GM21528 (cell line): ENCODE data around the gene CEP55.

Source experiments
- ATAC-seq: cut with Tn5 transposase; IDR thresholded peaks from one replicate; pipeline ENCODE4 v1.9.1; 2021; ENCODE audit warnings: mild to moderate bottlenecking, moderate library complexity; ENCODE audit not compliant: unreplicated experiment, low FRiP score

Gene CEP55

DNA sequence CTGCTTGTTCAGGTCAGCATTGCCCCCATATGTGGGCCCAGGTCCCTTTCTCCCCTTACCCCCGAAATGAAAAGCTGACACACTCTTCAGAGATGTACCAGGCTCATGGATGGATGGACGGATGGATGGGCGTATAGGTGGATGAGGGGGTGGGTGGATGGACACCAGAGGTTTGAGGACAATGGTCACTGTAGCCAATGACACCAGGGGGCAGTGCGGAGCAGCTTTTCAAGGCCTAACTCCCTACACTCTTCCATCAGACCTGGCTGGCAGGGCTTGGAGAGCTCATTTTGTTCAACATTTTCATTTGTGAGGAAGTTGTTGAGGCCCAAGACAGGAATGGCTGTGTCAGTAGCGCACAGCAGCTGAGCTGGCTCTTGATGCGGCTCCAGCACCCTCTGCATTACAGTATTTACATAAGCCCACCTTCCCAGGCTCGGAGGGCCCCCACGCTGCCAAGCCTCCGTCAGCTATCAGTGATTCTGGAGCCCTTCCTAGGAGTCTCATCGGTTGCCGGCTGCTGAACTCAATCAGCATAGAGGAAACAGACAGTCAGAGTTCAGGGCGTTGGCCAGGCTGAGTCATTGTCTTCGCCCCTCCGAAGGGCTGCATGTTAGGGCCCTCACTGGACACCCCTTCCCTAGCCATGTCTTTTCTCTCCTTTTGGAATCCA is 58.5 kb downstream of the CEP55 start:
- ATAC-seq: no peak

DNA sequence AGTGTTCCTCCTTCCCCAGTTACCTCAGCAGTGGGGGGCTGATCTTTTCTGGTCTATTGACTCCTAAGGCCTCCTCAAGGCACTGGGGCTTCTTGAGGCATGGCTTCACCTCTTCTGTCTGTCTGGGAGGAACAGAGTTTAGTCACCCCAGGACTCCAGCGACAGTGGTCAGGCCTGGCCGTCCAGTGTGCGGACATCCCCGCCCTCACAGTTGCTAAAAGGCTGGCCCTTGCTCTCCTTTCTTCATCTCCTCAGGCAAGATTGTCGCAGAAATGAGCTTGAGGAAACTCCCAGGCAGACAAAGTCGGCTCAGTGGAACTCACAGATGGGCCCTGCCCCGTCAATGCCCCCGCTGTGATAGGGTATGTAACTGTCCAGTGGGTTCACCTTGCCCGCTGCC is 63.1 kb downstream of the CEP55 start:
- no peak for ATAC-seq

DNA sequence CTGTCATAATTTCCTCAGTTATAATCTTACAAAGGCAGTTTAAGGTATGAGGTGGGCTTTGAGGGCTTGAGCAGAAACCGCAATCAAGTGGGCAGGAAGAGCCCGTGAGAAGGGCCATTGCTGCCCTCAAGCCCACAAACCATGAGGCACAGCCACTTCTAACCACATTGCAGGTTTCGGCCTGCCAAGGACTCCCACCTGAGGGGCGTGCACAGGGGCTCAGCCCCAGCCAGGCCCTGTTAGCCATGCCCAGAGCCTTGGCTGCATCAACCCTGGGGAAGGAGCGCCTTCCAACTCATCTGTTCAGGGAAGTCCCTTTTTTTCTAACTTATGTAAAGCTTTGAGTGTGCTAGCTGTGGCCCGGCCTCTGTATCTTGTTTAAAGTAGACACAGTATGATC is 64.1 kb downstream of the CEP55 start:
- ATAC-seq: no peak

DNA sequence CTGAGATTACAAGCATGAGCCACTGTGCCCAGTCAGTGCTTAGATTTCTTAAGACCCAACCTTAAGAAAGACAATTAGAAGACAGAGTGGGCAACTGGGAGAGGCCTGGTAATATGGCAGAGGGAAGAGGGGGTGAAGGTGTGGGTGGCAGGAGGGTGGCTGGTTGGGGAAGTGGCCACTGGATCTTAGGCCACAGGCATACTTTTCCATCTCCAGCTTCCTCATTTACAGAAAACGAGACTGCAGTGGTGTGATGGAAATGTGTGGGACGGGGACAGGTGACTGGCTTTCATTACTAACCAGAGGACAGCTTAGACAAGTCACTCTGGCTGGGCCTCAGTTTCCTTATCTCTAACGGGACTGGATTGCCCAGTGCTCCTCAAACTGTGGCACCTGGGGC is 69.0 kb downstream of the CEP55 start:
- no peak for ATAC-seq

DNA sequence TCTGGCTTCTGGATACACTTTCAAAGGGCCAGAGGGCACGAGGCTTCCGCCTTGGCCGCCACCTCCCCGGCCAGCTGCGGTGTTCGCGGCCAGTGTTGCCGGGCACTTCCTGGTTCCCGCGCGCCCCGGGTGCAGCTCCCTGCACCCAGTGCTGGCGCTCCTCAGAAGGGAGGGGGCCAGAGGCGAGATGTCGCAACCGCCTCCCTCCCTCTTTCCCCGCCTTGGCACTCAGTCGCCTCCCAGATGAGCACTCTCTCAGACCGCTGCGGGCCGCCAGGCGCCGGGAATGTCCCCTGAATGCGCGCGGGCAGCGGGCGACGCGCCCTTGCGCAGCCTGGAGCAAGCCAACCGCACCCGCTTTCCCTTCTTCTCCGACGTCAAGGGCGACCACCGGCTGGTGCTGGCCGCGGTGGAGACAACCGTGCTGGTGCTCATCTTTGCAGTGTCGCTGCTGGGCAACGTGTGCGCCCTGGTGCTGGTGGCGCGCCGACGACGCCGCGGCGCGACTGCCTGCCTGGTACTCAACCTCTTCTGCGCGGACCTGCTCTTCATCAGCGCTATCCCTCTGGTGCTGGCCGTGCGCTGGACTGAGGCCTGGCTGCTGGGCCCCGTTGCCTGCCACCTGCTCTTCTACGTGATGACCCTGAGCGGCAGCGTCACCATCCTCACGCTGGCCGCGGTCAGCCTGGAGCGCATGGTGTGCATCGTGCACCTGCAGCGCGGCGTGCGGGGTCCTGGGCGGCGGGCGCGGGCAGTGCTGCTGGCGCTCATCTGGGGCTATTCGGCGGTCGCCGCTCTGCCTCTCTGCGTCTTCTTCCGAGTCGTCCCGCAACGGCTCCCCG is 70.2 kb downstream of the CEP55 start, which contains the start of gene FFAR4:
Gene FFAR4, plus strand, starts transcription at position 231 of the 842 bp plus-strand sequence. Its CDS starts 56 bp downstream, at position 287.
- ATAC-seq: no peak

DNA sequence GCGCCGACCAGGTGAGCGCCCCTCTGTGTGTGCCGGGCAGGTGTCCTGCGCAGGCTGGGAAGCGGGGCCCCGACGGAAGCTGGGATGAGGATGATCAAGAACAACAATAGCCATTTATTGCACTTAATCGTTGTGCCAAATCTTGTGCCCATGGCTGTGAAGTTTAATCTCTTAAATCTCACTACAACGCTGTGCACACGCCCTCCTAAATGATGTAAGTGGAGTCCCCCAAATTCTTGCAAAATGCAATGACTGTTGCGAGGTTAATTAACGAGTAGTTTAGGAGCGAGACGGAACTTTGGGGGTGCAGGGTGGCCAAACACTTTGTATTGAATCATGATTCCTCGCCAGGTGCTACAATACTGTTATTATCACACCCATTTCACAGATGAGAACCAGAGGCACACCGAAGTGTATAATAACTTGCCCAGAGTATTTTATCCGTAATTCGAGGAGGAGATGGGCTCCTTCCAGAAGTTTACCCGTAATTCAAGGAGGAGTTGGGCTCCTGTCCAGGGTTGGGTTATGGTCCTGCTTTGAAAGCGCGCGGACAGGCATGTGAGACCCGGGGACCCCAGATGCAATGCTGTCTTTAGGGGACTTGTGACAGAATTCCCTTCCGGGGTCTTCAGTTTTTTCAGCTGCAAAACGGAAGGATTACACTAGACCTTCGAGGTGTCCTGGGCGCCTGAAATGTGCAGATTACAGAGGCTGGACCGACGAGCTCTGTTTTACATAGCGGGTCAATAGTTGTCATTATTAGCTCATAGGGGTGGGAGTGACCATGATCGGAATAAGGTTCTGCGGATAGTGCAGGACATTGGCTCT is 71.1 kb downstream of the CEP55 start:
- ATAC-seq: no peak

DNA sequence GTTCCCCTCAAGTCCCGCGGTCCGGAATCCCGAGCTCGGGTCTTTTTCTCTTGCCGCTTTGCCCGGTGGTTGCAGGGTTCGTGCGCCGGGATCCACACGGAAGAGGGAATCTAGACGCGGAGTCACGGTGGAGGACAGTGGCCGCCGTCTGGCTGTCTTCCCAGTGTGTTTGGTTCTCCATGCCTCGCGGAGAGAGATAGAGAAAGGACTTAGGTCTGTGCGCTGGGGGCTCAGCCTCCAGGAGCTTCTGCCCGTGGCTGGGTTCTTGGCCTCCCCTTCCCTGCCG is 71.6 kb downstream of the CEP55 start:
- no peak for ATAC-seq

DNA sequence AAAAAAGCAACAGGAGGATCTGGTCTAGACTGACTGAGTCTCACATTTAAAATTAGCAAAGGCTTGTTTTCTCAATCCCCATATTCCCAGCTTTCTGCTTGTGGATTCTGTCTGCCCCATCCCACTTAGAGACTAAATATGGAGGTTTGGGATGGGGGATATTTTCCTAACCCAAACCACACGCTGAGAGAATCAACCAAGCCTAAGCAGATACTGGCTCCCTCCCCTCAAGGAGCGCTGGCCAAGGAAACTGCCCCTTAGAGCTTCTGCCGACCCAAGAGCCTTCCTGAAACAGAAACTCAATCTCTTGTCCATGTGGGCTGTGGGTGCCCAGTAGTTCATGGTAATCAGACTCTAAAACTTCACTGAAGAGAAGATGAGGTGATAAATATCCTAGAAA is 74.0 kb downstream of the CEP55 start:
- no peak for ATAC-seq

DNA sequence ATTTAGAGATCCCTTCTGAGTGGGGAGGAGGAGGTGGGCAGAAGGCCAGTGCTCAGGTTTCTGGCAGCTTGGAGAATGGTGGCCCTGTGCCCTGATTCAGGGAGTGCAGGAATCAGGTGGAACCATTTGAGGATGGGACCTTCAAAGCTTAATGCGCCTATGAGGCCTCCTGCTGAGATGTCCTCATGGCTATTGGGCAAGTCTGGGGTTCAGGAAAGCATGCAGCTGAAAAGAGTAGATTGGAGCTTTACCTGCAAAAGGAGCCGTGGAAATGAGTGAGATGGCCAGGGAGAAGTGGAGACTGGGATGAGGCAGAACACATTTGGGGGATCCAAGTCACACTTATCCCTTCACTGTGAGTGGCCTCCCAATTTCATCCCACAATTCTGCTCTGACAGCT is 76.2 kb downstream of the CEP55 start:
- no peak for ATAC-seq

DNA sequence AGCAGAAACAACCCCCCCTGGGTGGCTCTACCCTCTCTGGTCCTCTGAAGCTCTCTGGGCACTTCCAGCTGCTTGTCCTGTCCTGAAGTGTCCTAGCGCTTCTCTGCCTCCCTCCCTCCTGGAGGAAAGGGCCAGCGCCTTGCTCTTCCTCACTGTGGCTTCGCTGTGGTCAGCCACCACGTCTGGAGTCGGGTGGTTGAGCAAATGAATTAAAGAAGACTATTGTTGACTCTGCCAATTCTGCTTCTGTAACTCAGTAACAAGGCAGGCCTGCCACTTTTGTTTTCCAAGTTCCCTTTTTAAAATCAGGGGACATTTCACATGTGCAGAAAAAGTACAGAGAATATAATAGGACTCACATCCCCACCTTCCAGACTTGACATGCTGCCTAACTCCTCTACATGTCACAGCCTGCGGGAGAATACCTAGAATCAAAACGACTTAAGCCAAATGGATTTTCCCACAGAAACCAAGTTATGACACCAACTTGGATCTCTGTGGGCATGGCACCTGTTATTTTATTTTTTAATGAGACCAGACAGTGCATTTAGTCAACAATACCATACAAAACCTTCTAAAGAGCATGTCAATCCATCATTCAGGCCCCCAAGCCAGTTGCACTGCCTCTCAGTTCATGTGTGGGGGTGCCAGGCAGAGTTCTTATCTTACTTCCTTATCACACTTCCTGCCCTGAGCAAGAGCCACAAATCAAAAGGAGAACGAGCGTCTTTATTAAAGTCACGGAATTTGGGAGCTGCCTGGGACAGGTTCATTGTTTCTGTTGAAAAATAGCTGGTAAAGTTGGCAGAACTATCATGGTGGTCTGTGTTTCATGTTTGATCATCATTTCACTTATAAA is 76.9 kb downstream of the CEP55 start:
- no peak for ATAC-seq

DNA sequence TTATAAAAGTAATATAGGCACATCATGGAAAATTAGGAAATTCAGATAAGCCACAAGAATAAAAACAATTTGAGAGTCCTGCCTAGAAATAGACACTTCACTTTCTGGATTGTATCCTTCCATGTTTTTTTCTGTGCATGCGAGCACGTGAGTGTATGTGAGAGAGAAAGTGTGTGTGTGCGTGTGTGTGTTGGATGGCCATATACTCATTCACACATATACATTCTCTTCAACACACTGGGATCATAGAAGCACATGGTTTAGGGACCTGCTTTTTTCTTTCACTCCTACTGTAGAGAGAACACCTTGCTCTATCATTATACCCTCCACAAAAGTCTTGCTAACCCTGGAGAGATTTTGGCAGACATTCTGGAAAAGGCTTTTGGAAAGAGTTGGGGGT is 77.5 kb downstream of the CEP55 start:
- ATAC-seq: no peak

DNA sequence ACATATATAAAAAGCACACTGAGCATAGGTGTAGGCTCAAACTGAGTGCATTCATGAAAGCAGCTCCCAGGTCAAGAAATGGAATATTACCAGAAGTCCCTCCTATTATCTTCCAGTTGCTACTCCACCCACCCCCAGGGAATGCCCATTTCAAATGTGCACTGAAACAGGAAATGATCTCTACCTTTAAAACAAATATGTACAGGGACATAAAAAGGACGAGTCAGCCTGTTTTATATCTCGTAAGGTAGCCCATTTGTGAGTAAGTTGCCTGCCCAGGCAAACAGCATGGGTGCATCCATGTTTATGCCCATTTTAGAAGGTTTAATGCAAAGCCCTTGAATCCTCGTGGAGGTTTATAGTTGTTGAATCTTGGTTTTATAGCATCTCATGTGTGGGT is 80.5 kb downstream of the CEP55 start:
- ATAC-seq: no peak

DNA sequence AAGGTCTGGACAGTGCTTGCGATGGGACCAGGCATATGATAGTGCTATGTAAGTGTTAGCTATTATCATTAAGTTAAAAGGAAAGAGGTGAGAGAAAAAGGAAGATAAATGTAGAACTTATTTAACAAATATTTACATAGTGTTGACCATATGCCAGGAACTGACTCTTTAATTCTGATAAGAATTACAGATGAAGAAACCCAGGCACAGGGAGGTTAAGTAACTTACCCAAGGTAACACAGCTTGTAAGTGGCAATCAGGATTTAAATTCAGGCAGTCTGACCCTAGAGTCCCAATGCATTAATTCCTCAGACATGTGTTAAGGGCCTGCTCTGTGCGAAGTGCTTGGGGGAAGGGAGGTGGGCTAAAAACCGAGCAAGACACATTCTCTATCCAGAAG is 81.2 kb downstream of the CEP55 start:
- no peak for ATAC-seq
